NCI-H1105 treated with DMSO at 0.1 percent for 48 hours (cell line): ENCODE measurements around the gene CLSTN3.
"Not testable (repeated sequence)": the region's sequence is repeated elsewhere in the genome, so short reads cannot be mapped to it uniquely, and the experiment has no call there.

Experiments
- DNase-seq: peaks from one replicate; lab custom pipeline; 2025; lab: John Stamatoyannopoulos, UW

Gene CLSTN3

GRCh38 chr12:7103837-7104584 lies 26.2 kb upstream of the CLSTN3 start:
- DNase-seq: no peak

- DNase-seq: no peak
Measured at GRCh38 chr12:7106082-7106481, 24.1 kb upstream of the CLSTN3 start.

DNA sequence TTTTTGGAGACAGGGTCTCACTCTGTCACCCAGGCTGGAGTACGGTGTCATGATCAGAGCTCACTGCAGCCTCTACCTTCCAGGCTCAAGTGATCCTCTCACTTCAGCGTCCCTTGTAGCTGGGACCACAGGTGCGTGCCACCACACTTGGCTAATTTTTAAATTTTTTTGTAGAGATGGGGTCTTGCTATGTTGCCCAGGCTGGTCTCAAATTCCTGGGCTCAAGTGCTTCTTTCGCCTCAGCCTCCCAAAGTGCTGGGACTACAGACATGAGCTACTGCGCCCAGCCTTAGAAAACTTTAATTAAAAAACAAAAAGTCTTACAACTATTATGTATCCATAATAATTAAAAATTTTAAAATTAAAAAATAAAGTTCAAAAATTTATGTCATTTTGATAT lies 23.0 kb upstream of the CLSTN3 start:
- DNase-seq: not testable (repeated sequence)

DNA sequence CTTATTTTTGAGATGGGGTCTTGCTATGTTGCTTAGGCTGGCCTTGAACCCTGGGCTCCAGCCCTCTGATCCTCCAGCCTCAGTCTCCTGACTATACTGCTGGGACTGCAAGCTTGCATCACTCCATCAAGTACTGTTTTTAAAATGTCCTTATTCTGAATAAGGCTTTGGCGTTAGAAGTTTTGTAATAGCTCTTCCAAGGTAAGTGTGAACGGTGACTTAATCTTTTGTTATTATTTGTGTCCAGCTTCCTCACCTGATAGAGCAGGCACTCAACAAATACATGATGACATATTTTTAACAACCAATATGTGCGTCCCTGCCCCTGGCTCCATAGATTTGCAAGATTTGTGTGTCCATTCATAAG lies 22.6 kb upstream of the CLSTN3 start:
- DNase-seq: peak; percentile 2

DNA sequence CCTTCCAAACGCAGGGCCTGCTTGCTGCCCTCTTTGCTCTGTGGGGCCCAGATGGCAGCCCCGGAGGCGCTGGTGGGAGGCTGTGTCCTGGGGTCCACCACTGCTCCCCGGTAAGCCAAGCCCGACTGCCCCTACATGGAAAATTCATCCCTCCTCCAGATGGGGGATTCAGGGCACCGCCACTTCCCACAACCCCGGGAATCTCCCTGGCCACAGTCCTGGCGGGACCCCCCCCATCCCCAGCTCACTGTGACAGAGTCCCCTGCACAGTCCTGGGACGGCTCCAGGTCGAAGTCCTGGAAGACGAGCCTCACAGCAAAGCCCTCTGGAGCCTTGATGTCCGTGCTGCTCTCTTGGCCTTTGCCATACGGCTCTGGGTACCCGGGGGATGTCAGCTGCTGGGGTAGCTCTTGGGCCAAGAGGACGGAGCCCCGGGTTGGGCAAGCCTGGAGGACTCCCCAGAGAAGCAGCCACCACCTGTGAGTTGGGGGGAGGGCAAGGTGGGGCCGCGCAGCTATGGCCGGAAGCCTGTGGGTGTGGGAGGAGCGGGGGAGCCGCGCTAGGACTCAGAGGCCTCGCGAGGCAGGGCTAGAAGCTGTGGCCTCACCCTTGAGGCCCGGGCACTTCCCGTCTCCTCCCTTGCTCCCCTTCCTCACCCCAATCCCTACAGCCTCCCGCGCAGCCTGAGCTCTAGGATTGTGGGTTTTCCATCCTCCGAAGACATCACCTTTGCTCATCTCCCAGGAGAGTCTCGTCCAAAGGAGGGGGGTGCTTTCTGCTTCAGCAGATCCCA lies 22.0 kb upstream of the CLSTN3 start:
- peak; percentile 51 for DNase-seq

DNA sequence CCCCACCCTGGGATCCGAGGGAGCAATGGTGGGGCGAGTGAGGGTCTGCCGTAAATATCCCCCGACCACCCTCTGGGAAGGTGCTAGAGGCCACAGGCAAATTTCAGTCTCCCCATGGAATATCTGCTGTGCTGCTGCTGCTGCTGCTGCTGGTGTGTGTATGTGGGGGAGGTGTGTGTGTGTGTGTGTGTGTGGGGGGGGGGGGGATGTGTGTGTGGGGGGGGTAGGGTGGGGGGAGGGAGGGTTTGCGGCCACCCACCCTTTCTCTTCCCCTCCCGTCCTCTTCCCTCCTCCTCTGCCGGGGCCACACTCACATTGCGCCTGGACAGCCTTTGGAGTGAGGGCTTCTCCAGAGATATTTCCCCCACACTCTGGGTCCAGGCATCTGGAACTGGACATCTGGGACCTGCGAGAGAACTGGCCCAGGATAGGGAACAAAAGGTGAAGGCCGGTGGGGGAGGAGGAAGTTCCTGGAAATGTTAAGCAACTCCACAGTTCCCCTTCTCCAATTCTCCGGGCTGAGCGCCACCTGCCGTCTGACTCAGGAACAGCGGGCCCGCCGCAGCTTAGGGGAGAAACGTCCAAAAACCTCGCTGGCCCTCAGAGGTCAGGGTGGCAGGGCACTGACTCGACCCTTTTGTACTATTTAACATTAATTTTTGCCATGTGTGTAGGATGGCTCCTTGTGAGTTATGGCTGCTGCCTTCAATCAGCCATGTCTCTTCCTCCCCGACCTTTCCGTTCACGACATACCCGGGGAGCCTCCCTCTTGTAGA lies 21.2 kb upstream of the CLSTN3 start, which contains the start of gene C1RL:
Gene C1RL, minus strand, starts transcription at position 419 of the 776 bp plus-strand sequence. Its CDS starts 34 bp downstream, at position 385.
- peak; percentile 79 for DNase-seq

- no peak for DNase-seq
Measured at GRCh38 chr12:7109572-7109920, 20.6 kb upstream of the CLSTN3 start.

- no peak for DNase-seq
Measured at GRCh38 chr12:7110661-7111060, 19.5 kb upstream of the CLSTN3 start.

DNA sequence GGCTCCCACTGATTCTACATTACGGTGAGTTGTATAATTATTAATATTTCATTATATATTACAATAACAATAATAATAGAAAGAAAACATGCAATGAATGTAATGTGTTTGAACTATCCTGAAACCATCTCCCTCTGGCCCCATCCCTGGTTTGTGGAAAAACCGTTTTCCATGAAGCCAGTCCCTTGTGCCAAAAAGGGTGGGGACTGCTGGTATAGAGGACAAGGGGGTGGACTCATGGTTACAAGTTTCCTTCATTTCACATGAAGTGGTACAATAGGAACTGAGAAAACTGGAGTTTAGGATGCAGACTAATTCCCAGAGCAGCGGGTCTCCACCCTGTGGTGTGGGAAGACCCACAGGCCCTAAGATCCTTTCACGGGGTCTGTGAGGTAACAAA lies 18.1 kb upstream of the CLSTN3 start:
- no peak for DNase-seq

- peak; percentile 45 for DNase-seq
Measured at GRCh38 chr12:7113389-7113871, 16.7 kb upstream of the CLSTN3 start.

- no peak for DNase-seq
Measured at GRCh38 chr12:7114008-7114407, 16.2 kb upstream of the CLSTN3 start.

GRCh38 chr12:7114851-7115250 lies 15.3 kb upstream of the CLSTN3 start:
- DNase-seq: no peak

DNA sequence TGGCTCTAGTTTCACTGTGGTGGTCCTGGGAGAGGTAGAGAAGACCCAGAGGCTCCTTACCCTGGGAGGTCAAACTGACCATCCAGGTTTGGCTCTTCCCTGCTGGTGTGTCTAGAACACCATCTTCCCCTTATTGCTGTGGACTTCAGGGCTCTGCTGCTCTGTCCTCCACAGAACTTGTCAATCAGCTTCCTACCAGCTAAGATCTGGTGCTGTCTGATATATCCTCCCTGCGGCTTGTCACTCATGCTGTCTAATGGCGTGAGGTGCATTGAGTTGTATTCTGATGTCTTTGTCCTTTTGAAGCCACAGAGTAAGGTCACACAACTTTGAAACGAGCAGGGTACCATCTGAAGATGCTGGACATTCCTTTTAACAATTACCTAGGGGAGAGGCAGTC lies 14.0 kb upstream of the CLSTN3 start:
- no peak for DNase-seq

- no peak for DNase-seq
Measured at GRCh38 chr12:7116916-7117315, 13.3 kb upstream of the CLSTN3 start.

DNA sequence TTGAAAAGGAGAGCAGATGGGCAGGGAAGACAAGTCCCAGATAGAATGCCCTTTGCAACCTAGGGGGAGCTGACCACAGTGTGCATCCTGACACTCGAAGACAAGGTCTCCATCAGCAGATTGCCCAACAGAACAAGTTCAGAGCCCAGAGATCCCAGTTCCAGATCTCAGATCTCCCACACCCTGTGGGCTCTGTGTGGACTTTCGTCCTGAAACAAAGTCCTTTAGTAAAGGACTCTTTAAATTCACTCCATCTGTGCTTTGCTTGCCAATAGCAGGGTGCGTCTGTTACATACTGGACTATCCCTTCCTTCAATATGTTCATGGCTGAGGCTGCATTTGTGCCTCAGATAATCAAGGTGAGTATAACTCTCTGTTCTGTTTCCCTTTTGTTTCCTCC lies 12.5 kb upstream of the CLSTN3 start:
- DNase-seq: no peak

- no peak for DNase-seq
Measured at GRCh38 chr12:7118881-7119280, 11.3 kb upstream of the CLSTN3 start.

- no peak for DNase-seq
Measured at GRCh38 chr12:7120166-7120565, 10.0 kb upstream of the CLSTN3 start.

DNA sequence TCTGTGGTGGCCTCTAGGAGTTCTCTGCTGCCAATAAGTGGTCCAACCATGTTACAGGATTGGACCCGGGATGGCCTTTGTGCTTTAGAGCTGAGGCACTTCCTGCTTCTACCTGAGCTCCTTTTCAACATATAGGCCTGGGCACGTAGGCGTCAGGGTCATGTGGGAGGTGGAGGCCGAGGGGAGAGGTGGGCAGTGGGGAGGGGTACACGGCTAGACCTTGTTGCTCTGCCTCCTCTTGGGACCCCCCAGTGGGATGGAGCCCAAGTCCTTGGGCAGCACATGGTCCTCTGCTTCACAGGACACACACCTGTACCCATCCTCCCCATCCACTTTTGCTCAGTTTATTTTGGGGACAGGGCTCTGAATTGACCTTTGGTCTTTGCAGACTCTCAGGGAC lies 8.8 kb upstream of the CLSTN3 start:
- no peak for DNase-seq

DNA sequence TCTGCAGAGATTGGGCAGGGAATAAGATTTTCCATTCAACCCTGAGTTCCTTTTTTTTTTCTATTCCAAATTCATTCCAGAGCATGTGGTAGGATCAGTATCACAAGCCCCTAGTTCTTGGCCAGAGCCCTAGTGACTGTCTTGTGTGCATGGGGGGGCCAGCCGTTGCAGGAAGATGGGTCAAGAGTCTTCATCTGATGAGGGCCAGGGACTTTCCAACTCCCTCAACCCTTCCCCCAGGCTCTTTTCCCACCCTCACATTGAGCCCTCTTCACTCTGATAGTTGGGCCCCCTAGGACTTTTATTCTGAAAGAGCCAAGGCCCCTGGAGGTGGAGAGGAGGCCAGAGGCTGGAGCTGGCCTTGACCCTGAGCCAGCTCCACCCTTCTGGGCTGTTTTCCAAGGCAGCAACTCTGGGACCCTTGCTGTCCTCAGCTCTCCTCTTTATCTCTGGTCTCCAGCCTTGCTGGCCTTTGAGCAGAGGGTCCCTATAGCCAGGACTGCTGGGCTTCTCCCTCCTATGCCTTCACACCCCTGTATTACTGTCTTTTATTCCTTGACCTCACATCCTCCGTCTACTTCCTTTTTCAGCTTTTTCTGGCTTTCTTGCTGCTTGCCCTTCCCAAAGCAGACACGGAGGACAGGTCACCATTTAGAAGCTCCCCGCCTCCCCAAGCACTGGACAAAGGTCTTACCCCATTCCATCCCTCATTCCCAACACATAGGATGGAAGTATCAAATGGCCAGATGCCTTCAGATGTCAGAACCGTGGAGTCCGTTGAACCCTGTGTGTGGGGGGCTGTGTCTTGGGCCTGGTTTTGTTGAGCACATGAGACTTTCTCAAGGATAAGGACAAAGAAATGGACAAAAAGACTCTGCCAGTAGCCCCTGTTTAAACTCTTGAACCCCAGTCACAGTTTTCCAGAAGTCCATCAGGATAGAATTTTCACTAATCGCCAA lies 7.1 kb upstream of the CLSTN3 start:
- no peak for DNase-seq

- no peak for DNase-seq
Measured at GRCh38 chr12:7123806-7124522, 6.2 kb upstream of the CLSTN3 start.
